Measurements from ENCODE around the gene SELENOV.

GRCh38 chr19:39542206-39542605 is 27.3 kb downstream of the SELENOV start:
- TF ChIP-seq CTCF (IDR thresholded peaks at IDR 0.05) (no peak), POLR2A (IDR thresholded peaks at IDR 0.05) (no peak), POLR2AphosphoS5 (IDR thresholded peaks at IDR 0.05) (no peak)
